RCC 7860 (cell line): ENCODE data around the gene SPART.
A peak's percentile ranks its signal among the peaks of the same experiment; 100 is the strongest.
"Not testable (repeated sequence)": the region's sequence is repeated elsewhere in the genome, so short reads cannot be mapped to it uniquely, and the experiment has no call there.

Experiments
- DNase-seq: peaks from one replicate; pipeline ENCODE4 v3.0.0-alpha.2; 2015; ENCODE audit warnings: low spot score
- FAIRE-seq: peaks from 2 replicates; lab custom pipeline; 2012; peaks lifted over from hg19 to GRCh38; lab: Jason Lieb, UNC

Gene SPART

DNA sequence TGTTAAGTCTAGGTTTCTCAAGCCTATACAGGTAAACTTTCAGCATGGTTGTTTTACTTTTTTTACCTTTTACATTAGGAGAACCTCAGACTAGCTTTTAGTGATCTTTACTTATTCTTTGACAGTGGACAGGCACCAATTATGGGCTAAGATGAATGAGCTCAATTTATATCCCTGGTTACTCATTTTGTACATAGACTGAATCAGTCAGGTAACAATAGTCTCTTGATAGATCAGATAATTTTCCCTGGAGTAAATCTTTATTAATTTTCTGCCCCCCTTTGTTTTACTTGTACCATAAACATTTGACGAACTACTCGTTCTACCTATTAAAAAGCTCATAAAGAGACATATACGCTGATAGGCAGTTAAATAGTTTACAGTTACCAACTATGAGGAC, 22.8 kb downstream of the SPART start:
- DNase-seq (no peak), FAIRE-seq (no peak)

DNA sequence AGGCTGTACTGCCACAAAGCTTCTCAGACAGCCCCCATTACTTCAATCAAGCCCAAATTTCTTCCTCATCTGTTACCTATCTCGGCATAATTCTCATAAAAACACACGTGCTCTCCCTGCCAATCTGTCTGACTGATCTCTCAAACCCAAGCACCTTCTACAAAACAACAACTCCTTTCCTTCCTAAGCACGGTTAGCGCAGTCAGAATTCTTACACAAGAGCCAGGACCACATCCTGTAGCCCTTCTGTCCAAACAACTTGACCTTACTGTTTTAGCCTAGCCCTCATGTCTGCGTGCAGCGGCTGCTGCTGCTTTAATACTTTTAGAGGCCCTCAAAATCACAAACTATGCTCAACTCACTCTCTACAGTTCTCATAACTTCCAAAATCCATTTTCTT, 26.4 kb downstream of the SPART start:
- not testable (repeated sequence) for DNase-seq, FAIRE-seq

DNA sequence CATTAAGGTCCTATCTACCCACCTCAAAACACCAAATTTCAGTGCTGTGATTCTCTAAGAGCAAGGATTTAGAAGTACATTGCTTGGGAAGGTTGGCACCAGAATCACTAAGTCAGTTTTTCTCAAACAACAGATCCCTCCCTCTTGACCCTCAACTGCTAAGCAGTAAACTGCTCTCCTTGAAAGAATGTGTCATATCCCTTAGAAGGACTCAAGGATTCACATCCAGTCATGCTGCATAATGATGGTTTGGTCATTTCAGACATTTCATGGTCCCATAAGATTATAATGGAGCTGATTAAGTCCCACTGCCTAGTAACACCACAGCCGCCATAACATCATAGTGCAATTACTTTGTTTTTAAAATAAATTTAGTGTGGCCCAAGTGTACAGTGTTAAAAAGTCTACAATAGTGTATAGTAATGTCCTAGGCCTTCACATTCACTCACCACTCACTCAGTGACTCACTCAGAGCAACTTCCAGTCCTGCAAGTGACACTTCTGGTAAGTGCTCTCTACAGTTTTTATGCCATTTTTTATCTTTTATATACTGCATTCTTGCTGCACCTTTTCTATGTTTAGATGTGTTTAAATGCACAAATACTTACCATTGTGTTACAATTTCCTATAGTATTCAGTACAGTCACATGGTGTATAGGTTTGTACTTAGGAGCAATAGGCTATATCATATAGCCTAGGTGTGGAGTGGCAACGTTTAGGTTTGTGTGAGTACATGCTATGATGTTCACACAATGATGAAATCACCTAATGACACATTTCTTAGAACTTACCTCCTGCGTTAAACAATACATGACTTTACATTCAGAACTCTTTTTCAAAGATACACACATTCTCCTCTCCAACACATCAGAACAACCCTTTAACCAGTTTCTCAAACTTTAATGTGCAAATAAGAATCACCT, 32.9 kb downstream of the SPART start:
- DNase-seq (no peak), FAIRE-seq (no peak)

DNA sequence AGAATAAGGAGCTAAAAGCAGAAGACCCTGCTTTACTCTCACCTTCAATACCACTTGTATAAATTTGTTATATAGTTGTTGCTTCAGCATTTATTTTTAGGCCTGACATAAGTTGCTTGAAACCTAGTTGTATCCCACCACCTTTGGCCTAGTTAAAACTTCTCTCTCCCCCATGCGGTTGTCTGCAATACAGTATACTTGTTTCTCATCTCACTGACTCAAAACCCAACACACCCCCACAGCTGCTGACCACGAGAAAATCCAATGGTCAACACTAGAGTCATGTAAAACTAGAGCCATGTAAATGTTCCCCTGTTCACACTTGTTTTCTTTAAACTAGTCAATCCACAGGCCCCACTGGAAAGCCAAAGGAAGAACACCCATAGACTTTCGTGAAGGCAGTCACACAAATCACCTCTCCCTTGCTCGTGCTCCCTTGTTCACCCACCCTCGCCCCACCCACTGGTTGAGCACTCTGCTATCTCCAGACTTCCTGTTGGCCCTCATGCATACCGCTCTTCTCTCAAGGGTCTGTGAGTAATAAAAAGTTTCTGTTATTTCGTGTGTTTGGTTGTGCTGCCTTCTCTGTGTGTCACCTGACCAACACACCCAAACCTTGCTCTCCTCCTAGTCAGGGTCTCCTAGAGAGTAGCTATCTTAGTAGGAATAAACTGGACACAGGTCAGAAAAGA, 35.6 kb downstream of the SPART start:
- no peak for DNase-seq
- no peak for FAIRE-seq

DNA sequence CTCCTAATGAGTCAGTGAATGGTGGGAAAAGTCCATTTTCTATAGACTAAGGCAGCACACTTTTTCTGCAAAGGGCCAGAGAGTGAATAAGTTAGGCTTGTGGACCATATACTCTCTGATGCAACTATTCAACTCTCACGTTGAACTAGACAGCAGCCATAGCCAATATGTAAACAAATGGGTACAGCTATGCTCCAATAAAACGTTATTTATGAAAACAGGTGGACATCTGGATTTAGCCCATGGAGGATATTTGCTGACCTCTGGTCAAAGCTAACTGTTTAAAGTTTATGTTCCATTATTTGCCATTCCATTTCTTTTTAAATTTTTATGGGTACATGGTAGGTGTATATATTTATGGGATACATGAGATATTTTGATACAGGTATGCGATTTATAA, 43.9 kb downstream of the SPART start:
- FAIRE-seq: no peak

DNA sequence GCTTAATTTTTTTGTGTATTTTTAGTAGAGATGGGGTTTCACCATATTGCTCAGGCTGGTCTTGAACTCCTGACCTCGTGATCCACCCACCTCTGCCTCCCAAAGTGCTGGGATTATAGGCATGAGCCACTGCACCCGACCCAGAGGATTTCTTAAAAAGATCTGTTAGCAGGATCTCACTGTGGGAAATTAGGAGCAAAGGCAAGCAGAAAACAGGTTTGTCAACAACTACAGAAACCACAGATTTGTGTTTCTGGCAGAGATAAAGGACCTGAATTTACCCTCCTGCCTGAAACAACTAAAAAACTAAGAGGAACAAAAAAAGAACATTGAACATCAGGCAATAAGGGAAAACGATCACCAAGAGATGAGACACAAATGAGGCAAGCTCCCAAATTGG, 46.7 kb downstream of the SPART start:
- FAIRE-seq, DNase-seq: not testable (repeated sequence)

More for the DNA sequence above, 43.9 kb downstream of the SPART start:
- no peak for DNase-seq

DNA sequence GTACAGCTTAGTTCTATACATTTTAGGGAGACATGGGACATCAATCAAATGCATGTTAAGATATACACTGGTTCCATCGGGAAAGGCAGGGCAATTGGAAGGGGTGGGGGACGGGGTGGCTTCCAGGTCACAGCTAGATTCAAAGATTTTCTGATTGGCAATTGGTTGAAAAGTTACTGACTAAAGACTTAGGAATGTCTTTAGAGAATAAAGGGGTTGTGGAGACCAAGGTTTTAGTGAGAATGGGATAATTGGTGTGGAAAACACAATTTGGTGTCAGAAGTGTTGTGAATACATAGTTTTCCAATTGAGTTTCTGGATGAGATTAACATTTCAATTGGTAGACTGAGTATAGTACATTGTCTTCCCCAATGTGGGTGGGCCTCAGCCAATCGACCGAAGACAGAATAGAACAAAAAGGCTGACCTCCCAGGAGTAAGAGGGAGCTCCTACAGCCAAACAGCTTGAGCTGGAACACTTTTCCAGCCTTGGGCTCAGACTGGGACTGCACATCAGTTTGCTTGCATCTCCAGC, 47.6 kb downstream of the SPART start:
- DNase-seq (no peak), FAIRE-seq (no peak)

DNA sequence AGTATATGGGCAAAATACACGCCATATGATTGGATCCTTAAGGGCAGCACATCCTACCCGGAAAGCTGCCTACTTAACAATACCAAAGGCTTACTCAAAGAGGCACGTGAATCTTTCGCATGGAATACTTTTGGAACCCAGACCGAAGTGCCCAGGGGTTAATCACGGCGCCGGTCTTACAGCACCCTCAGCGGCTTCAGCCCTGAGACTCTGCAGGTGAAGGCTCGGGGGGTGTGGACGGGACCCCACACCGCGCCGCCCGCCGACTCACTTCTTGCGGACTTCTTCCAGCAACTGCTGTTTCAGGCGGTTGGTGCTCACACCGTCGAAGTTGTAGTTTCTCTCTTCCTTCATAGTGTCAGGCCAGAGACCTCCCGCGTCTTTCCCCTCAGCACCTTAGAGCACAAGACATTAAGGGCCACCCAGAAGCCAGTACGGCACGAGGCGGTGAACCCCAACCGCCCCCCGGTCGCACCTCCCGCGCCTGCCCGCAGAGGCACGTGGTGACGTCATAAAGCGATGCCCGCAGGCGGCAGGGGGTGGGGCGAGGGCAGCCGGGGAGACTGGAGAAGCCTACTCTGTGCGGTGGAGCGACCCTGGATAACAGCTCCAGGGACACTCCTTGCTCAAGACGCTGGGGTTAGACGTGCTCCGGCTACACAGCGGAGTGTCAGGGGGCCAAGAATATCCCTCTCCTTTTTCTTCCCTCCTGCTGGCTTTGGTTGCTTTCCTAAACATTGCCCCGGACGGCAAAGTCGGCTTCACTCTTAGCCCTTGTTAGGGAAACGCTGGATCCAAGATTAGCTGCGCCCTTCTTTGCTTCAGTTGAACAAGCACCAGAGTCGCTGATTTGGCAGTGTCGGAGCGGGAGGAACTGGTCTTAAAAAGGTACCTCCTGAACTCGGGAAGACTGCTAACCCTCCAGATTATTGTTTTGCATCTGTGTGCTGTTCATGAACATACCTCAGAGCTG, 48.5 kb downstream of the SPART start, which contains the start of gene CCDC169:
TSS of gene CCDC169 (minus strand) at position 449 of the 973 bp plus-strand sequence. CDS start at position 354, 95 bp downstream.
- FAIRE-seq (no peak), DNase-seq (peak; percentile 43)

DNA sequence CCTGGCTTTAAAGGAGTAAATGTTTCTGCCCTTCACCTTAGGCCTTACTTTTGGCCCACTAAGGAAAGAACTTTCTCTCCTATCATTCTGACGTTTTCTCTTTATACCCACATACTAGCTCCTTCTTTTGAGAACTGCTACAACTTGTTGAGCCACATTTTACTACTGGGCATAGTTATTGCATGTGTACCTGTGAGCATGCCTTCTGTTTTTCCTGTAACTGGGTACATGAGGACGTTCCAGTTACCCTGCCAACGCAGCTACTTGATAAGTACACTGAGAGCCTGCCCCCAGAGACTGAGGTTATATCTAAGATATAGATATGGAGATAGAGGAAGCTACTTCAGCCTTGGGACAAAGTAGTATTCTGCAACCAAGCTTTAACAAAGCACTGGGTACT, 52.1 kb downstream of the SPART start:
- FAIRE-seq (no peak), DNase-seq (no peak)

DNA sequence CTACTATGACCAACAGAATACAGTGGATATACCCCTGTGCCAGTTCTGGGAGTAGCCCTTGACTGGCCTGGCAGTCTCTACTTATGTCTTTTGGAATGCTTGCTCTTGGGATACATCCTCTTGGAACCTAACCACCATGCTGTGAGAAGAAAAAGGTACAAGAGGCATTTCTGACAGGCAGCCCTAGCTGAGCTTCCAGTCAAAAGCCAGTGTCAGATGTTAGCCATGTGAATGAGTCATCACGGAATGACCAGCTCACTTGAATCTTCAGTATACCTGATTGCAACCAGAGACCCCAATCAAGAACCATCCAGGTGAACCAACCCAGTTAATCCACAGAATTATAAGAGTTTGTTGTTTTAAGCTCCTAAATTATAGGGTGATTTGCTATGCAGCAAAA, 52.7 kb downstream of the SPART start:
- DNase-seq (no peak), FAIRE-seq (no peak)

DNA sequence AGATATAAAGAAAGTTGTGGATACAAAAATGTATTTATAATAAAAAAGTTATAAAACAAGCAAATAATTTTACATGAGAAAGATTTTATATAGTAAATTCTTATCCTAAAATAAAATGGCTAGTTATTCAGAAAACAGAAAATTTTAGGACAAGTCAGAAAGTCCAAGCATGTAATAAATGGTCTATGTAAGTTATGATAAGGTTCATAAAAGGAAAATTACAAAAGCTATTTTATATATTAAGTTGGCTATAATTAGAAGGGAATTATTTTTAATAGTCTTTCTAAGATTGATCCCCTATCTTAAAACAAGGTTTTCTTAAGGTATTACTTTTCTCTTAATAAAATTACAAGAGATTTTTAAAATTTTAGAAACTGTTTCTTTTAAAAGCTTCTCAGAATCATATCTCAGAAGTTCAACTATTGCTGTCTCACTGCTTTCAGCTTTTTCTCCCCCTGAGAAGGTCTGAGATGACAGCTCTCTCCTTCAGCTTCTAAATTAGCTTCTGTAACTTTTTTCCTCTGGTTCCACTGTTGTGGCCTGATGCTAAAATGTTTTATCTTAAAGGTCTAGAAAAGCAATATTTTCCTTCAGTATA, 57.3 kb downstream of the SPART start:
- peak; percentile 36 for FAIRE-seq
- DNase-seq: peak; percentile 15

DNA sequence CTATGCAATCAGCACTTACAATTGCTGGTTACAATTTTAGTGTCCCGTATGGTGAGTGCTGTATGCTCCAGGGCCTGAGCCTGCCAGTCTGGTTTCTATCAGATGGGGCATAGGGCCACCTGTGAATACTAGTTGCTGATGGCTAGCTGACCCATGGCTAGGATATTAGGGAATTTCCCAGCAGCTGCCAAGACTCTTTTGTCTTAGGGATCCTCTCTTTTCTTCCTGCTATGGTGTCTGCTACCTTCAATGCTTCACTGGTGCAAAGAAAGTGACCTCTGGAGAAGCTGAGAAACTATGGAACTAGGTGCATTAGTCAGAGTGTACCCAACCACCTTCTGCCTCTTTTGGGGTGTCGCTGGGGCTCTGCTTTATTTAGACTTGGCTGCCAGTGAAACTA, 60.2 kb downstream of the SPART start:
- no peak for FAIRE-seq
- no peak for DNase-seq

DNA sequence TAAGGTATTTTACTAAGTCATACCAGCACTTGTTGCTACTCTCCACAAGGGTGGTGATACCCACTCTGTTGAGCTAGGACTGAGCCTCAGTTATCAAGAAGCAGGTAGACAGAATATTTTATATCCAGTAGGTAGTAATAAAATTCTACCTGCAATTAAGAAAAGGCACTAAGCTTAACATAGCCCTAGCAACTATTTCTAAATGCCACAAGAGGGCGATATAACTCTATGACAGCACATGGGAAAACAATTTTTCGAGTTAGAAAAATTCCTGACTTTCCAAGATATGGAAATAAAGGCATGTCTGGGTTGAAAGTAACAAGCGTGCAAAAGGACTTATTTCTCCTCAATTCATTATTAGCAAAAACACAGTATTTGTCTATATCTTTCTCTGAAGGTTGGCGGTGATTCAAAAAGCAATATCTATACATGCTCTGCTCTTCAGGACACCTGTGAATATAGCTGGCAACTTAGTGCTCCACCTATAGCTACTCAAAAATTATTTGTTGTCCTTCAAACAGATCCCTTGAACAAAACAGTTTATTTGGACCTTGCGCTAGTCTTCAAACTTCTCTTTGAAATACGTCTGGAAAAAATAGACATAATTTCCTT, 63.3 kb downstream of the SPART start:
- peak; percentile 42 for DNase-seq
- peak; percentile 71 for FAIRE-seq

DNA sequence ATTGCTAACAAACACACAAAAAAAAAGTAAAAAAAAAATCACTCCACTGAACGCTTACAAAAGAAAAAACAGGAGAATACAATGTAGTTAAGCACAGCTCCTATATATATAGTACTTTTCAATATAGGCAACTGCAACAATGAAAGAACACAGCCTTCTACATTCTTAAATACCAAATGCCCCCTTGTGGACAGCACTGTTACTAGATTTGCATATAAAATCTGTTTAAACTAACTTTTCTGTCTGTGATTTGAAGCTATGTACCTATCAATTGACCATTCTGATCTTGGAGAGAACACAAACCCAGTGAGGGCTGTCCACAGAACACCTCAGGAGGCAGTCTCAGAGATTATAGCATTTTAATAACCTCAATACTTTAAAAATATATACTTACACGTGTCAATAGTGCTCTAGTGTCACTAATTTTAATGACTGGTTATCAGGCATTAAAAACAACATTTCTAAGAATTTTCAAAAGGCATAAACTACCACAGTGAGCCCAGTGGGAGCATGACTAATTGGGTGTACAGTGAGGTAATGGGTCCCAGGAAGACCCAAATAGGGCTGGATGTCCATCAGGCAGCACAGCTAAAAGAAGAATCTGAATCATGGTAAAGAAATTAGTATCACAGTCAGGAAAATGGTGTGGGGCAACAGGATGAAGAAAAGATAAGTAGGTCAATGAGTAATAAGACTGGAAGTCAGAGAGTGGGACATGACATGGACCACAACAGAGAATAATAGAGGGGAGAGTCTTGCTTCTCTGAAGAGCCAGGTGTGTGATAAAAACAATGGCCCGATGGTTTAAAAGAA, 70.8 kb downstream of the SPART start:
- DNase-seq (peak; percentile 48), FAIRE-seq (peak; percentile 67)

DNA sequence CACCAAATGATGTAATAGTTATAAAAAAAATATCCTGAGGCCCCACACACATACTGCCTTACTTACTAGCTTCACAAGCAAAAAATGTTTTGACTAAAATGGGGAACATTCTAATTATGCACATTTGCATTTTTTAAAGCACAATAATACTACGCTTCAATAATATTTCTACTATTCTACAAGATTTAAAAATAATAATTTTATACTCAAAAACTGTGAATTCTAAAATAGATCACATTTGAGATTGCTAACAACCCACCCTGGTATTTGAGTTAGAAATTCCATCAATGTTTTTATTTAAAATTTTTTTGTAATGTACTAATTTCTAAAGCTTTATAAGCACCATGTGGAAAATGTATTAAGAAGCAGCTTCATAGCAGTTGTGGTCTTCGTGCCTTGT, 72.8 kb downstream of the SPART start:
- FAIRE-seq (no peak), DNase-seq (no peak)

DNA sequence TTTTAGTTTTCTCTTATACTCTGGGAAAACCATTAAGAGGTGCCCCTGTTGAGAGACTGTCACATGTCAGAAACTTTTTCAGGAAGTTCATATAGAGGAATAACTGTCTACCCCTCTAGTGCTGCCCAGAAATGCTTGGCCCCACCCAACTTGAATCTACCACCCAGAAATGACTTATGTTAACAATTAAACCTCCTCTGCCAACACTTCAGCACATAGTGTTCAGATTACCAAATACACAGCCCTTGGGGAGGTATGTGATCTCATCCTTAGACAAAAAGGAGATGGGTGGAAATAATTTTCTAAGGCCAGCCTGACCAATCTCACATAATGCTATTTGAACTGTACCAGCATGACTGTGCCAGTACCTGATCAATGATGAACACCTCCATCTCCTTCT, 84.2 kb downstream of the SPART start:
- DNase-seq (no peak), FAIRE-seq (no peak)

DNA sequence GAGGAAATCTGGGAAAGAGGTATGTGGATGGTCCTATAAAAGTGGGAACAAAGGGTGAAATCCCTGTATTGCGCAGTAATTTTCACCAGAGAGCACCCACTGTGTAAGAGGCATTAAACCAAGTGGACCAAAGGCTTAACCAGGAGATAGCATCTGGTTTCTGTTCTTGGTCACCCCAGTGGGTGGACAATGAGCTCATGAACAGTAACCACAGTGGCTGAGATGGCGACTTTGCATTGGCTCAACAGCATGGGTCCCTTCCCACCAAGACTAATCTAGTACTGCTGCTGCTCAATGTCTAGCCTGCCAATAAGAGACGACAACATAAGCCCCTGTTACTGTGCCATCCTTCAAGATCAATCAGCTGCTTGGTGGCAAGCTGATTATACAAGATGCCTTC, 85.2 kb downstream of the SPART start:
- DNase-seq (no peak), FAIRE-seq (no peak)

DNA sequence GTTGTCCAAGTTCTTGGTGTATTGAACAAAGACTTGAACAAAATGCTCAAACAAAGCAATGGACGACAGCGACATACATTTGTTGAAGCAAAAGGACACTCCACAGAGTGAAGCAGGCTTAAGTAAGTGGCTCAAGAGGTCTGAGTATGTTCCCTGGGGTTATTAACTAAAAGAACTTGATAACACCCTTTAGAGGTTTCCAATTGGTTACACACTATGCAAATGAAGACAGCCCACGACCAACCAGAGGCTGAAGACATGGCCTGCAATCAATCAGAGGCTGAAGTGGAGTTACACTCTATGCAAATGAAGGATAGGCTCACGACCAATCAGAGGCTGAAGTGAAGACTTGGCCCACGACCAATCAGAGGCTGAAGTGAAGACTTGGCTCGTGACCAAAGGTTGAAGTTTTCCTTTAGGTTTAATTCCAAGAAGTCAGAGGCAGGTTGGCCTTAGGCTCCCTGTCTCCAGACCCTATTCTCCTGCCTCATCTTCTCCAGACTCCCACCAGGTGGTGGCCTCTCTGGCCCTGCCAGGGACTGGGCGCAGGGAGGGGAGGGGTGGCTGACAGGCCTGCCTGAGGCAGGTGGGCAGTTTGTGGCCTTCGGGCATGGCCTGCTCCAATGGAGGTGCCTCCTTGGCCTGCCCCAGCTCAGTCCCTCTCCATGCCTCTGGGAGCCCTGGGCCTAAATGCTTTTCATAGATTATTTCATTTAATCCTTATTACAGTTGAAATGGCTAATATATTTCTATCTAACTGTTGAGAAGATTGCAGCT, 86.6 kb downstream of the SPART start:
- DNase-seq: no peak

More for the DNA sequence above, 86.6 kb downstream of the SPART start:
- FAIRE-seq: no peak
